Measurements from ENCODE around the gene ILDR2.

The ILDR2 gene

DNA sequence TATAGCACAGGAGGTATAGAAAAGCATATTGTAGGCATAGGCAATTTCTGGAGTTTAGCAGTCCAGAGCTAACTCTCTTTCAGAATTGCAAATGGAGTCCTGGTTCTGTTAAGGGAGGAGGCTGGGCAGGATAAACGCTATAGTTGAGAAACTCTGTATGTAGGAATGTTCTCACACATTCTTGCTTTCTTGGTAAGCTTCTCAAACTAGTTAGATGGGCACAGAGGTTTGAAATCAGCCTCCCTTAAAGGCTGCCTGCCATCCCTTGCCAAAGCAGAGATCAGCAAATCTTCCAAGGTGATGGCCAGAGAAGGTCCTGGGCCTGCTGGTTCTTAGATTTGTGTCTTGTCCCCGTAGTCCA, 56.4 kb downstream of the ILDR2 start:
- DNase-seq (ENCODE audit: low spot score): no peak
- TF ChIP-seq, protein P1, sequence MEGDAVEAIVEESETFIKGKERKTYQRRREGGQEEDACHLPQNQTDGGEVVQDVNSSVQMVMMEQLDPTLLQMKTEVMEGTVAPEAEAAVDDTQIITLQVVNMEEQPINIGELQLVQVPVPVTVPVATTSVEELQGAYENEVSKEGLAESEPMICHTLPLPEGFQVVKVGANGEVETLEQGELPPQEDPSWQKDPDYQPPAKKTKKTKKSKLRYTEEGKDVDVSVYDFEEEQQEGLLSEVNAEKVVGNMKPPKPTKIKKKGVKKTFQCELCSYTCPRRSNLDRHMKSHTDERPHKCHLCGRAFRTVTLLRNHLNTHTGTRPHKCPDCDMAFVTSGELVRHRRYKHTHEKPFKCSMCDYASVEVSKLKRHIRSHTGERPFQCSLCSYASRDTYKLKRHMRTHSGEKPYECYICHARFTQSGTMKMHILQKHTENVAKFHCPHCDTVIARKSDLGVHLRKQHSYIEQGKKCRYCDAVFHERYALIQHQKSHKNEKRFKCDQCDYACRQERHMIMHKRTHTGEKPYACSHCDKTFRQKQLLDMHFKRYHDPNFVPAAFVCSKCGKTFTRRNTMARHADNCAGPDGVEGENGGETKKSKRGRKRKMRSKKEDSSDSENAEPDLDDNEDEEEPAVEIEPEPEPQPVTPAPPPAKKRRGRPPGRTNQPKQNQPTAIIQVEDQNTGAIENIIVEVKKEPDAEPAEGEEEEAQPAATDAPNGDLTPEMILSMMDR (IDR thresholded peaks at IDR 0.05; ENCODE audit: borderline replicate concordance, control extremely low read depth, extremely low read depth, insufficient read depth, missing control alignments): no peak
- in situ Hi-C loops (cut with MboI; ENCODE audit: low sequenced_read_pairs, unreplicated experiment): loop anchor here (25.0 kb wide), 2 partner anchors 518 to 618 kb away; no protein-coding TSS in a partner anchor

DNA sequence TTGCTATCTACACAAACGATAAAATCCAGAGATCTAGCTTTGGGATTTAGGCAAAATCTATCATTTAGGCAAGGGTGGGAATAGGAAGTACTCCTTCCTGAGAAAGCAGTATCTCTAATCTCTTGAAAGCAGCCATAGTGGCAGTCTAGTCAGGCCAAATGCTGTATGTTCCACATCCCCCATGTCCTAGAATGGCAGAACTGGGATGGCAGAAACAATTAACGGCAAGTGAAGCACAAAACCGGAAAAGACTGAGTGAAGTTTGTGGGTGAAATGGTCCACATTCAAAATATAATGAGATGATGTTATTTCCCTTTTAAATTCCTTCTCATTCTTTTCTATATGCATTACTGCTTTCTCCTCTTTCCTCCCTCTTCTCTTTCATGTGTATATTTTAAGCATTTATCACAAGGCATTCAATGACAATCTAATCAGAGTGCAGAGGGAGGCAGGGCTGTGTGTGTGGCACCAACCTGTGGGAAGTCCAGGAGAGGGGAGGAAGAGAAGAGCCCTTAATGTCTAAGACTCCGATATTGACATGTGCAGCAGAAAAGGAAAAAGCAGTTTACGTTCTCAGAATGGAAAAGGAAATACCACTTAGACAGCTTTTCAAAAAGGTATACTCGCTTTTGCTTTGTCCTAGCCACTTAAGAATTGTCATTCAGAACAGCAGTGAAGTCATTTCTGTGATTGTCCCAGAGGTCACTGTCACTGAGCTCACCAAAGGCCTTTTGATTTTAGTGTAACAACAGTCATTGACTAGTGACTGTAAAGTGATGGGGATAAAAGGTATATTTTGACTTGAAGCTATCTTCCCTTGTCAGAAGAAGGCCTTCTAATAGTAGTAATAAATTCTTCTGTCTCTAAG, 57.0 kb downstream of the ILDR2 start:
- TF ChIP-seq, protein P1 (IDR thresholded peaks at IDR 0.05; ENCODE audit: borderline replicate concordance, control extremely low read depth, extremely low read depth, insufficient read depth, missing control alignments): no peak
- in situ Hi-C loops (cut with MboI; ENCODE audit: low sequenced_read_pairs, unreplicated experiment): loop anchor here (25.0 kb wide), 2 partner anchors 519 to 619 kb away; no protein-coding TSS in a partner anchor
- no peak for DNase-seq (ENCODE audit: low spot score)

DNA sequence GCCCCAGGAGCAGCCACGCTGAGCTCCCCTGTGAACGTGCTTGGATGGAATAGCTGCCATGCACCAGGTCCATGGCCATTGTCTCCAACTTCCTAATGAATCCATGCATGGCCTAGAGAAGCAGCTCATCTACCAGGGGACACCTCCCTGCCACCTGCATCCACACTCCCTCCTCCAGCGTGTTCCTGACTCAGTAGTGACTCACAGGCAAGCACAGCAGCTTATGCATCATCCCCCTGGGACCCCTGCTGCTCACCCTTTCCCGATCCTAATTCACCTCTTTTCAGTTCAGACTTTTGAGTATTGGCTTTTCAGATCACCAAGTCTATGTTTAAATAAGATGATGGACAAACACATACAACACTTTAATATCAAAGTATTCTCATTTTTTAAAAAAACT, 59.4 kb downstream of the ILDR2 start:
- TF ChIP-seq, protein P1 (IDR thresholded peaks at IDR 0.05; ENCODE audit: borderline replicate concordance, control extremely low read depth, extremely low read depth, insufficient read depth, missing control alignments): no peak
- in situ Hi-C loops (cut with MboI; ENCODE audit: low sequenced_read_pairs, unreplicated experiment): loop anchor here (25.0 kb wide), 2 partner anchors 521 to 621 kb away; no protein-coding TSS in a partner anchor
- no peak for DNase-seq (ENCODE audit: low spot score)

DNA sequence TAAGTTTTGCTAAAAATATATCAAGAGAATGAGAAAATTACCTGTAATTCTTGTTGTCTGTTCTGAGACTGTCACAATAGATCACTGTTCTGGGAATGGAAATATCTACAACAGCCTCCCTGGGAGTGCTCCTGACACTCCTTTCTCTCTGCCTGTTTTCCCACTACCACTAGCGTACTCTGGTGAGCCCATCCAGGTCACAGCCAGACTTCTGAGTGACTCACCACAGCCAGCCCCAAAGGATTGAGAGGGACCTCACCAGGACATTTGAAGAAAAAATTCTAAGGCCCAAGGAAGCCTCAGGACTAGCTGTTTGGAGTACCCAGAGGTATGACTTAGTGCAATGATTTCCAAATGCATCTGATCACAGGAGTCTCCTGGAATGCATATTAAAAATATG, 60.3 kb downstream of the ILDR2 start:
- no peak for DNase-seq (ENCODE audit: low spot score)
- TF ChIP-seq, protein P1 (IDR thresholded peaks at IDR 0.05; ENCODE audit: borderline replicate concordance, control extremely low read depth, extremely low read depth, insufficient read depth, missing control alignments): no peak
- in situ Hi-C loops (cut with MboI; ENCODE audit: low sequenced_read_pairs, unreplicated experiment): loop anchor here (25.0 kb wide), 2 partner anchors 522 to 622 kb away; no protein-coding TSS in a partner anchor

DNA sequence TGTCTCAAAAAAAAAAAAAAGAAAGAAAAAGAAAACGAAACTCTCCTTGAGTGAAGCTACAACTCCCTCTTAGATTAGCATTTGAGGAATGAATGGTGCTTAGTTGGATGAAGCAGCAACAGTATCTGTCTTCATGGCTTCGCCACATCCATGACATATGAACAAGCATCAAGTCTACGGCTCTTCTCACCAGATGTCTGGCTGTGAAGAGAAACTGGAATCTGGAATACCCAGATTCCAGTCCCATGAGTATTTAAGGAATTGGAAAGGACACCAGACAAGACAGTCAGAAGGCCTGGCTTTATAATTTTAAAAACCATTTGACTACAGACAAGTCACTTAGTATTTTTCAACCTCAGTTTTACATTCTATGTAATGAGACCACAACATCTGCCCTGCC, 61.2 kb downstream of the ILDR2 start:
- in situ Hi-C loops (cut with MboI; ENCODE audit: low sequenced_read_pairs, unreplicated experiment): loop anchor here (5.0 to 25.0 kb wide), 3 partner anchors 143 to 623 kb away; no protein-coding TSS in a partner anchor
- DNase-seq (ENCODE audit: low spot score): no peak
- TF ChIP-seq, protein P1 (IDR thresholded peaks at IDR 0.05; ENCODE audit: borderline replicate concordance, control extremely low read depth, extremely low read depth, insufficient read depth, missing control alignments): no peak

DNA sequence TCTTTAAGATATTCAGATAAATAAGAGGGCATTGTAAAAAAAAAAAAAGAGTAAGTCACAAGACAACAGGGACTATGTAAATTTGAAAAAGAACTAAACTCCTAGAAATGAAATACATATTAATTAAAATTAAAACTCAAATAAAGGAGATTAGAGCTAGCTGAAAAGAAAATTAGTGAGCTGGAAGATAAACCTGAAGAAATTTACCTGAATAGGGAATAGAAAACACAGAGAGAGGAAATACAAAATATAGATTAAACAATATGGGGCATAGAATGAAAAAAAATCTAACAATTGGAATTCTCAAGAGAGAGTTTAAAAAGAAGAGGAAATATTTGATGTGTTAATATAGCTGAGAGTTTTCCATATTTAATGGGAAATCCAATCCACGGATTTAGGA, 63.7 kb downstream of the ILDR2 start:
- DNase-seq (ENCODE audit: low spot score): no peak
- in situ Hi-C loops (cut with MboI; ENCODE audit: low sequenced_read_pairs, unreplicated experiment): loop anchor here (5.0 to 25.0 kb wide), 3 partner anchors 146 to 626 kb away; no protein-coding TSS in a partner anchor
- TF ChIP-seq, protein P1 (IDR thresholded peaks at IDR 0.05; ENCODE audit: borderline replicate concordance, control extremely low read depth, extremely low read depth, insufficient read depth, missing control alignments): no peak
